GM21360 (cell line): ENCODE data around the gene PDLIM7.
"Not testable (repeated sequence)": the region's sequence is repeated elsewhere in the genome, so short reads cannot be mapped to it uniquely, and the experiment has no call there.

Experiments
- ATAC-seq: cut with Tn5 transposase; IDR thresholded peaks from one replicate; pipeline ENCODE4 v1.9.1; 2021; ENCODE audit warnings: mild to moderate bottlenecking, moderate library complexity; ENCODE audit not compliant: unreplicated experiment

PDLIM7 gene, protein sequence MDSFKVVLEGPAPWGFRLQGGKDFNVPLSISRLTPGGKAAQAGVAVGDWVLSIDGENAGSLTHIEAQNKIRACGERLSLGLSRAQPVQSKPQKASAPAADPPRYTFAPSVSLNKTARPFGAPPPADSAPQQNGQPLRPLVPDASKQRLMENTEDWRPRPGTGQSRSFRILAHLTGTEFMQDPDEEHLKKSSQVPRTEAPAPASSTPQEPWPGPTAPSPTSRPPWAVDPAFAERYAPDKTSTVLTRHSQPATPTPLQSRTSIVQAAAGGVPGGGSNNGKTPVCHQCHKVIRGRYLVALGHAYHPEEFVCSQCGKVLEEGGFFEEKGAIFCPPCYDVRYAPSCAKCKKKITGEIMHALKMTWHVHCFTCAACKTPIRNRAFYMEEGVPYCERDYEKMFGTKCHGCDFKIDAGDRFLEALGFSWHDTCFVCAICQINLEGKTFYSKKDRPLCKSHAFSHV

DNA sequence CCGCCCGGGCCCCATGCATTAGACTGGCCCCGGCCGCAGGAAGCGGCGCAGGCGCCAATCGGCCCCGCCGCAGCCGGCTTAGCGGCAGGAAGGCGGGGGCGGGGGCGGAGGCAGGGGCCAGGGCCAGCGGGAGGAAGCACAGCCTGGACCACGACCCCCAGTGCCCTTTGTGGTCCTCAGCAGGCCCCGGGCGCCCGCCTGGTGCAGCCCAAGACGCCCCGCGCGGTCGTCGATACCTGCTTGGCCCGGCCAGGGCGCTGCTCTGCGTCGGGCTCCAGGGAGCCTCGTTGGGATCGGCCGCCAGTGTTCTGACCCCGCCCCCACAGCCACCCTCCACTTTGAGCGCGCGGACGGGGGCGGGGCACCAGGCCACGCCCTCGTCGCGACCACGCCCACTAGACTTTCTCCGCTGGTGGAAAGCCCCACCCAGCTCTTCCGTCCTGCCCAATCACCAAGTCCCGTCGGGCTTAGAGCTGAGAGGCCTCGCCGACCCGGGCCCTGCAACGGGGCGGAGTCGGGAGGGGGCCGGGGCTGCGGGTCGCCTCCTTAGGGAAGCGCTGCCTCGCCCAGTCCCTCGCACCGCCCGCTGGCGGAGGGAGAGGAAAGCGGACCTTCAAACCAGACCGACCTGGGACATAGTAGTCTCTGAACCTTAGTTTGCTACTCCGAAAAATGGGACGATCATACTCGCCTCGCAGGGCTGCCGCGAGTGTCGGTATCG, at the start of gene PDLIM7:
TSS of gene PDLIM7 (minus strand) at position 313 of the 721 bp plus-strand sequence. CDS start 1,092 bp downstream, outside the sequence.
- peak; percentile 67 for ATAC-seq

GRCh38 chr5:177546258-177546741, 48.9 kb upstream of the PDLIM7 start:
- no peak for ATAC-seq

GRCh38 chr5:177545487-177546257, 48.3 kb upstream of the PDLIM7 start:
- ATAC-seq = no peak

- no peak for ATAC-seq
Measured at GRCh38 chr5:177542816-177543465, 45.5 kb upstream of the PDLIM7 start.

DNA sequence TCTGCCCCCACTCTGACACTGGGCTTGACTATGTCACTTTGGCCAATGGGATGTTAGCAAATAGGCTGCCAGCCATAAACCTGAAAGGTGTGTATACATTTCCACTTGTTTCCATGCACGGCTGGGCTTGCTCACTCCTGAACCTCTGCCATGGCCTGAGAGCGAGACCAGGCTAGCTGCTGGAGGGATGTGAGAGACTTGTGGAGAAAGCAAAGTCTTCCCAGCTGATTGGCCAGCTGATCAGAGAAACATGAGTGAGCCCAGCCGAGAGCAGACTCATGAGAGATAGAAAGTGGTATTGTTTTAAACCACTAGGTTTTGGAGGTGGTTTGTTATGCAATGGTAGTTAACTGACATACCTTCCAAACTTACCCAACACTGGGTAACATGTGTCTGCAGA, 43.0 kb upstream of the PDLIM7 start:
- no peak for ATAC-seq

- ATAC-seq = no peak
Measured at GRCh38 chr5:177539411-177539810, 42.0 kb upstream of the PDLIM7 start.

DNA sequence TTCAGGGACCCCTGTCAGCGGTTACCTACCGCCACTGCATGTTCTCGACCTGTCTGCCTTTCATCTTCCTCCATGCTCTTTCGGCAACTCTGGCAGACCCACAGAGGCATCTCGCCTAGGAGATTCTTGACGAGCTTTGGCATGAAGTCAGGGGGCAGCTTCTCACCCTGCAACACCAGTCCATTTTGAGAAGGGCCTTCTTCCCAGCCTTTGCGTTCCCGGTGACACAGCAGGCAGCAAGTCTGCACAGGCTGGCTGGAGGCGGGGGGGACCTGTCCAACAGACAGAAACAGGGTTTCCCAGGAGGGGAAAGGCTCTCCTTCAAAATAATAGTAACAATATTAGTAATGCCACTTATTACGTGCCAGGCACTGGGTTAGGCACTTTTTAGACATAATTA, 41.5 kb upstream of the PDLIM7 start:
- no peak for ATAC-seq

DNA sequence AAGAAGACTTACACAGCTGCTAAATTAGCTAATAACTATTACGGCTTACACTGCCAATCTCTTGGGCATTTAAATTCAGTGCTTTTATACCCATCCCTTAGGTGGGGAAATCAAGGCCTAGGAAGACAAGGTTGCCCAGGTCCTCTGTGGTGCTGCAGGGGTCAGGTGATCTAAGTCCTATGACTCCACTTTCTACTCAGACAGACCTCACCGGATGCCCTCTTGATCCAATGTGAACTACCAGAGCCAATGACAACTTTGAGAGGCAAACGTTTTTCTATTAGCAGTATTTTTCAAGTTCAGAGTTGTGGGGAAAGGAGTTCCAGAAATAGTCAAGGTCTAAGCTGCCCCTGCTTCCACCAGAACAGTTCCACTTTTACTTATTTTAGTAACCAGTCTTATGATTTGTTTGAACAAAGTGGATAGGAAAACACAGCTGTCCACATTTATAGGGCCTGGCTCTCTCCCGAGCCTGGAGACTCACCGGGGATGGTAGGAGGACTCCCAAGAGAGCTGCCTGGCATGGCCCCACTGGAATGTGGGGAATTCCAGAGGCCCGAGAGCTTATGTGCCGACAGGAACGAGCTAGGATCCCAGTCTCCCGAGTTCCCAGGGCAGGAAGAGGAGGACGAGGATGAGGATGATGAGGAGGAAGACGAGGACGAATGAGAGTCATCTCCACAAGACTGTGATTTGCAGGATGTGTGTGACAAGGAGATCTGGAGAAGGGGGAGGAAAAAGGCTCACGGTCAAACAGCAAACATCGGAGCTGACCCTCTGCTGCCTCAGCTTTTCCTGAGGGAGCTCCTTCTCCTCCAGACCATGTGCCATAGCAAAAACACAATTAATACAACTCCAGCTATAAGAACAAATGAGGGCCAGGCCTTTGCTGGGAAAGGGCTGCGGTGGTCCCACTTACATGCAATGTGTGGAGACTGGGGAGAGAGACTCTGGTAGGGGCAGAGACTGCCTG, 40.3 kb upstream of the PDLIM7 start:
- ATAC-seq = no peak

GRCh38 chr5:177536386-177536785, 39.0 kb upstream of the PDLIM7 start:
- ATAC-seq = no peak

- no peak for ATAC-seq
Measured at GRCh38 chr5:177535125-177535524, 37.7 kb upstream of the PDLIM7 start.

DNA sequence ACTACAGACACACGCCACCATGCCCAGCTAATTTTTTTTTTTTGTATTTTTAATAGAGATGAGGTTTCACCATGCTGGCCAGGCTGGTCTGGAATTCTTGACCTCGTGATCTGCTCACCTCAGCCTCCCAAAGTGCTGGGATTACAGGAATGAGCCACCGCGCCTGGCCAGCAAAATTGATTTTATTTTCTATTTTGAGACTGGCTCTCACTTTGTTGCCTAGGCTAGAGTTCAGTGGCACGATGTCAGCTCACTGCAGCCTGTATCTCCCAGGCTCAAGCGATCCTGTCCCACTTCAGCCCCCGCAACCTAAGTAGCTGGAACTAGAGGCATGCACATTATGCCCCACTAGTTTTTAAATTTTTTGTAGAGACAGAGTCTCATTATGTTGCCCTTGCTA, 37.0 kb upstream of the PDLIM7 start:
- ATAC-seq = not testable (repeated sequence)

GRCh38 chr5:177531209-177531940, 34.0 kb upstream of the PDLIM7 start:
- ATAC-seq = no peak

DNA sequence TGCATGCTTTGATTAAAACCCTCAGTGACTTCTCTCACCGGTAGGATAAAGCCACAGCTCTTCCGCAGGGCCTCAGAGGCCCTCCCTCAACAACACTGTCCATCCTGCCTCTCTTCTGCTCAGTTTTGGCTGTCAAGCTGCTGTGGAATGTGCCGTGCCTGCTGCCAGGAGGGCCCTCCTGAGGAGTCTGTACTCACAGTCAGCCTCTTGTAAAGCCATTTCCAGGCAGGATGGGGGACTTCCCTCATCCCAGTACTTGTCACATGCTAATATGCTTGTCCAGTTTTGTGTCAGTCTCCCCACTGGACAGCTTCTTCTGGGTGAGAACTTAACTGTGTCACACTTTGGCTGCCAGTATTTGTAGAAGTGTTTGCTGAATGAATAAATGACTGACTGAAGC, 33.2 kb upstream of the PDLIM7 start:
- no peak for ATAC-seq

GRCh38 chr5:177529247-177530203, 32.1 kb upstream of the PDLIM7 start:
- ATAC-seq = no peak

DNA sequence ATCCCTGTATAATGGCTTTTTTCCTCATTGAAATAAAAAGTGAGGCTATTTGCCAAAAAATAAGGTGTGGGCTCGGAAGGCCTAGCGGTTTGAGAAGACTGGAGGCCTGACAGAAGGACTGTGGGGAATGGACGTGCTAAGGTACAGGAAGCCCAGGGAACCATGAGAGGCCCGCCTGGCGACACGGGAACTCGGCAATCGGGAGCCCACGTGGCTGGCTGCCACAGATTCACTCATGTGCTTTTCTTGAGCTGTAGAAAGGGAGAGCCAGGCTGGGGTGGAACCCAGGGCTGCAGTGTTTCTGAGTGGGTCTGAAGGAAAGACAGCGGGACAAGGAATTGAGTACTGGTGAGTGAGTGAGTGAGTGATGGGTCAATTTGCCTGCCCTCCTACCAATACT, 31.2 kb upstream of the PDLIM7 start:
- no peak for ATAC-seq

DNA sequence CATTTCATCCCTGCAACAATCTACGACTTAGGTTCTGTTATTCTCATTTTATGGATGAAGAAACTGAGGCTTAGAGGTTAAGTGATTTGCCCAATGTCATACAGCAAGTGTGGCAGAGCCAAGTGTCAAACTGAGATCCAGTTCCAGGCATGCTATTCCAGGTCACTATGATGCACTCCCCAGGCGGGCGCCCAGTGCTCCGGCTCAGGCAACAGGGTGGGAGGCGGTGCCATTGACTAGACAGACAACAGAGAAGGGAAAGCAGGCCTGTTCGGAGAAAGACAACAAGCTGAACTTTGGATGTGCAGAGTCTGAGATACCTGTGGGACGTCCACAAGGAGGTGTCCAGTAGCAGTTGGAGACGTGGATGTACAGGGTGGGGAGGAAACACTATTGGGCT, 30.2 kb upstream of the PDLIM7 start:
- ATAC-seq = no peak

- no peak for ATAC-seq
Measured at GRCh38 chr5:177526791-177527190, 29.4 kb upstream of the PDLIM7 start.

DNA sequence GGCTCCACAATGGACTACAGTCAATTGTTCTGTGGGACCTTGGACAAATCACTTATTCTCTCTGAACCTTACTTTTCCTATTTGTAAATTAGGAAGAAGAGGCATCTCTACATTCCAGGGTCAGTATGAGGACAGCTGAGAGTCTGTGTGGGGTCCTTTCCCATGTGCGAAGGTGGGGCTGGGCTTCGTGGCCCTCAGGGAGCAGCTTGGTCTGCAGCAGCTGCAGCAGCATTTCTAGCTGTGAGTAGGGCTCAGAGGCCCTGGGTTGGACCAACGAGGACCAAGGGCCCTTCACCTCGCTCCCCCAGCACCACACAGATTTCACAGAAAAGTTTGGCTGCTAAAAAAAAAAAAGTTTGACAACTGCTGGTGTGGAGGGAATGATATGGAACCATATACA, 28.8 kb upstream of the PDLIM7 start:
- no peak for ATAC-seq
